Ovary (tissue), 9 donors: Measurements from ENCODE around the gene B4GALNT4. TPM values are rescaled to one million over a fixed set of nuclear protein-coding genes. Genes with fewer than 3 reads are reported as not detected.

ENCODE experiments used
- DNase-seq, 5 donors: peaks; one replicate each; pipeline ENCODE4 v3.0.0-alpha.2; 2019 to 2020
- H3K27ac ChIP-seq, 2 donors: fragments of 200-600 bp; one replicate each; pipeline versions ENCODE4 v1.5.1 to v1.8.0; 2019 to 2022
- H3K27me3 ChIP-seq: fragments of 200-600 bp; one replicate; pipeline ENCODE4 v1.8.0; 2022
- H3K36me3 ChIP-seq: fragments of 200-600 bp; sonication (generic); one replicate; pipeline ENCODE4 v1.5.1; 2019
- H3K4me1 ChIP-seq: one replicate; pipeline ENCODE4 v1.8.1; 2013; ENCODE audit warnings: mild to moderate bottlenecking, moderate library complexity; ENCODE audit not compliant: insufficient read depth
- H3K4me3 ChIP-seq: fragments of 200-600 bp; sonication (generic); one replicate; pipeline ENCODE4 v1.5.1; 2017
- H3K9me3 ChIP-seq, 2 donors: fragments of 200-600 bp in 1 of 2; sonication (generic) in 1 of 2; one replicate each; pipeline versions ENCODE4 v1.5.1 to v1.8.1; 2013 to 2019; ENCODE audit warnings: mild to moderate bottlenecking in 1 of 2, moderate library complexity in 1 of 2
- EP300 ChIP-seq: sonication (generic); formaldehyde crosslinking; IDR thresholded peaks from one replicate; pipeline ENCODE4 v1.6.1; 2017; ENCODE audit warnings: antibody characterized with exemption
- POLR2A ChIP-seq: fragments of 450-650 bp; IDR thresholded peaks from one replicate; pipeline ENCODE4 v1.6.1; 2017; ENCODE audit warnings: antibody characterized with exemption, mild to moderate bottlenecking, moderate library complexity
- WGBS, 3 donors: extraction: QIAGEN DNeasy Blood & Tissue Kit in 1 of 3; methylation state at CpG; one replicate each; pipeline versions ENCODE4 v1.1.5 to v1.1.7; 2013 to 2017; 5-methylcytosine and 5-hydroxymethylcytosine counted together
- intact Hi-C, 4 donors: fragments of 100-400 bp; cut with DNase I; formaldehyde crosslinking; loops; one replicate each; pipeline versions ENCODE4 v1.11.0 to v1.15.1; 2022 to 2023
- polyA plus RNA-seq, 2 donors: library from polyadenylated mRNA; stranded (reverse); fragments of 200-250 nt in 1 of 2; fragments of 350-450 nt in 1 of 2; fragmentation: Illumina TruSeq in 1 of 2; extraction: RNeasy Lipid Tissue Mini Kit (QIAGEN cat#74804) in 1 of 2; gene quantifications; one replicate each; pipeline ENCODE4 v1.2.3, GENCODE V29; 2013 to 2014
- total RNA-seq, 7 donors: library from RNA; depleted of rRNA in 2 of 7; stranded (reverse); fragments of >200 nt in 2 of 7; fragmentation: NEBNext Ultra II Directional in 3 of 7; extraction: Animal tissue kit (Norgen Biotek cat#: 25700) in 3 of 7; gene quantifications; one replicate each; pipeline versions ENCODE4 v1.1.0 to v1.2.4, GENCODE V29; 2016 to 2023
- TF ChIP-seq, protein P1 (sequence below), 3 donors: fragments of 450-650 bp in 2 of 3; fragments of 200-600 bp in 1 of 3; IDR thresholded peaks; one replicate each; pipeline versions ENCODE4 v1.5.1 to v1.8.0; 2016 to 2022; ENCODE audit warnings: antibody characterized with exemption in 3 of 3, mild to moderate bottlenecking in 1 of 3
- donor health status: DM: no; HTN: no; CAD: no; lungs with moderate emphysema.
- donor health status: DM: no; HTN: no; CAD: no.
- donor health status: Bipolar disorder and iron deficiency.
- donor health status: DM: yes; HTN: yes; CAD: no.
- donor health status: DM: no; HTN: no; CAD: no.
- donor health status: DM: yes; HTN: yes; CAD: no.

Gene B4GALNT4
- total and polyA plus RNA-seq, 9 donors: 1.3 to 90.3 (median 52.5) TPM

- Histone ChIP-seq H3K9me3 (no peaks in the 10 kb centered on the region), H3K4me3 (peak overlapping the region; percentile 33), H3K27me3 (no peaks in the 10 kb centered on the region), H3K36me3 (no peaks in the 10 kb centered on the region), H3K27ac (no peak overlapping the region), H3K4me1 (peaks cover 2% of the 10 kb centered on the region)
- peak in 1 of 5 donors; percentile 24 for DNase-seq
- TF ChIP-seq EP300 (no peak), POLR2A (no peak)
- TF ChIP-seq, protein P1, sequence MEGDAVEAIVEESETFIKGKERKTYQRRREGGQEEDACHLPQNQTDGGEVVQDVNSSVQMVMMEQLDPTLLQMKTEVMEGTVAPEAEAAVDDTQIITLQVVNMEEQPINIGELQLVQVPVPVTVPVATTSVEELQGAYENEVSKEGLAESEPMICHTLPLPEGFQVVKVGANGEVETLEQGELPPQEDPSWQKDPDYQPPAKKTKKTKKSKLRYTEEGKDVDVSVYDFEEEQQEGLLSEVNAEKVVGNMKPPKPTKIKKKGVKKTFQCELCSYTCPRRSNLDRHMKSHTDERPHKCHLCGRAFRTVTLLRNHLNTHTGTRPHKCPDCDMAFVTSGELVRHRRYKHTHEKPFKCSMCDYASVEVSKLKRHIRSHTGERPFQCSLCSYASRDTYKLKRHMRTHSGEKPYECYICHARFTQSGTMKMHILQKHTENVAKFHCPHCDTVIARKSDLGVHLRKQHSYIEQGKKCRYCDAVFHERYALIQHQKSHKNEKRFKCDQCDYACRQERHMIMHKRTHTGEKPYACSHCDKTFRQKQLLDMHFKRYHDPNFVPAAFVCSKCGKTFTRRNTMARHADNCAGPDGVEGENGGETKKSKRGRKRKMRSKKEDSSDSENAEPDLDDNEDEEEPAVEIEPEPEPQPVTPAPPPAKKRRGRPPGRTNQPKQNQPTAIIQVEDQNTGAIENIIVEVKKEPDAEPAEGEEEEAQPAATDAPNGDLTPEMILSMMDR (IDR thresholded peaks at IDR 0.05): no peak
- 1 to 2% (median 2%) methylated on average over 30 to 97 of the region's 97 CpGs for WGBS, 3 donors
- intact Hi-C loops: no loop called here
Measured at GRCh38 chr11:416757-417621, 47.7 kb downstream of the B4GALNT4 start.

- intact Hi-C loops: no loop called here
- H3K4me1 ChIP-seq: peaks cover 2% of the 10 kb centered on the region
- H3K27ac ChIP-seq: no peak overlapping the region
- 51 to 56% (median 53%) methylated on average over 19 of the region's 19 CpGs for WGBS, 3 donors
- H3K9me3 ChIP-seq: no peaks in the 10 kb centered on the region
- no peak for TF ChIP-seq POLR2A
- TF ChIP-seq, protein P1 (IDR thresholded peaks at IDR 0.05): no peak
- no peak for TF ChIP-seq EP300
- H3K27me3 ChIP-seq: no peaks in the 10 kb centered on the region
- H3K4me3 ChIP-seq: no peak overlapping the region
- DNase-seq: no peak
- H3K36me3 ChIP-seq: no peaks in the 10 kb centered on the region
Measured at GRCh38 chr11:417652-418342, 48.5 kb downstream of the B4GALNT4 start.

GRCh38 chr11:418343-419247 is 49.3 kb downstream of the B4GALNT4 start:
- Histone ChIP-seq H3K4me3 (no peak overlapping the region), H3K4me1 (peaks cover 2% of the 10 kb centered on the region), H3K9me3 (no peaks in the 10 kb centered on the region), H3K27ac (no peak overlapping the region), H3K36me3 (no peaks in the 10 kb centered on the region), H3K27me3 (no peaks in the 10 kb centered on the region)
- DNase-seq: no peak
- intact Hi-C loops: no loop called here
- 80 to 87% (median 83%) methylated on average over 30 of the region's 30 CpGs for WGBS, 3 donors
- TF ChIP-seq POLR2A: no peak
- TF ChIP-seq, protein P1 (IDR thresholded peaks at IDR 0.05): no peak
- no peak for TF ChIP-seq EP300
